ENCODE measurements around the gene TTC23.

TTC23 gene

GRCh38 chr15:99165956-99166689 lies 83.3 kb downstream of the TTC23 start:
- no peak for DNase-seq (ENCODE audit: low read depth in 1 of 2, low spot score in 1 of 2)

- no peak for DNase-seq (ENCODE audit: low read depth in 1 of 2, low spot score in 1 of 2)
Measured at GRCh38 chr15:99165020-99165790, 84.2 kb downstream of the TTC23 start.

- DNase-seq (ENCODE audit: low read depth in 1 of 2, low spot score in 1 of 2), result no peak
Measured at GRCh38 chr15:99164119-99164518, 85.3 kb downstream of the TTC23 start.

GRCh38 chr15:99163271-99164062 lies 85.9 kb downstream of the TTC23 start:
- no peak for DNase-seq (ENCODE audit: low read depth in 1 of 2, low spot score in 1 of 2)

- DNase-seq (ENCODE audit: low read depth in 1 of 2, low spot score in 1 of 2), result no peak
Measured at GRCh38 chr15:99158626-99159412, 90.6 kb downstream of the TTC23 start.

- DNase-seq (ENCODE audit: low read depth in 1 of 2, low spot score in 1 of 2), result no peak
Measured at GRCh38 chr15:99157456-99157855, 91.9 kb downstream of the TTC23 start.

GRCh38 chr15:99155961-99156443 lies 93.4 kb downstream of the TTC23 start:
- no peak for DNase-seq (ENCODE audit: low read depth in 1 of 2, low spot score in 1 of 2)

- no peak for DNase-seq (ENCODE audit: low read depth in 1 of 2, low spot score in 1 of 2)
Measured at GRCh38 chr15:99154271-99154670, 95.1 kb downstream of the TTC23 start.

GRCh38 chr15:99153026-99153535 lies 96.3 kb downstream of the TTC23 start:
- DNase-seq (ENCODE audit: low read depth in 1 of 2, low spot score in 1 of 2), result no peak

GRCh38 chr15:99151156-99151555 lies 98.2 kb downstream of the TTC23 start:
- no peak for DNase-seq (ENCODE audit: low read depth in 1 of 2, low spot score in 1 of 2)

GRCh38 chr15:99149366-99149765 lies 100.0 kb downstream of the TTC23 start:
- no peak for DNase-seq (ENCODE audit: low read depth in 1 of 2, low spot score in 1 of 2)

GRCh38 chr15:99148851-99149276 lies 100.5 kb downstream of the TTC23 start:
- no peak for DNase-seq (ENCODE audit: low read depth in 1 of 2, low spot score in 1 of 2)

GRCh38 chr15:99146661-99147060 lies 102.7 kb downstream of the TTC23 start:
- no peak for DNase-seq (ENCODE audit: low read depth in 1 of 2, low spot score in 1 of 2)

GRCh38 chr15:99145778-99146177 lies 103.6 kb downstream of the TTC23 start:
- DNase-seq (ENCODE audit: low read depth in 1 of 2, low spot score in 1 of 2), result no peak

- DNase-seq (ENCODE audit: low read depth in 1 of 2, low spot score in 1 of 2), result no peak
Measured at GRCh38 chr15:99145005-99145404, 104.4 kb downstream of the TTC23 start.

GRCh38 chr15:99143655-99144610 lies 105.4 kb downstream of the TTC23 start:
- DNase-seq (ENCODE audit: low read depth in 1 of 2, low spot score in 1 of 2), result no peak

- no peak for DNase-seq (ENCODE audit: low read depth in 1 of 2, low spot score in 1 of 2)
Measured at GRCh38 chr15:99143242-99143641, 106.1 kb downstream of the TTC23 start.

GRCh38 chr15:99142562-99142961 lies 106.8 kb downstream of the TTC23 start:
- DNase-seq (ENCODE audit: low read depth in 1 of 2, low spot score in 1 of 2), result no peak

GRCh38 chr15:99141943-99142342 lies 107.4 kb downstream of the TTC23 start:
- no peak for DNase-seq (ENCODE audit: low read depth in 1 of 2, low spot score in 1 of 2)

Data from stimulated activated CD4-positive, alpha-beta T cell treated with anti-CD3 and anti-CD28 coated beads, Interleukin-15, amount 100 ng/mL, for 1 hour (primary cell).